ENCODE results near the gene HOGA1.
A peak's percentile ranks its signal among the peaks of the same experiment; 100 is the strongest.
"Not testable (repeated sequence)": the region's sequence is repeated elsewhere in the genome, so short reads cannot be mapped to it uniquely, and the experiment has no call there.

The HOGA1 gene

GRCh38 chr10:97640868-97641811 lies 57.0 kb downstream of the HOGA1 start:
- no peak for DNase-seq (ENCODE audit: extremely low read depth, low read depth)
- TF ChIP-seq CTCF (IDR thresholded peaks at IDR 0.05; ENCODE audit: low read depth, low read length) = no peak; the same call in 1 of the 2 replicates

- not testable (repeated sequence) for DNase-seq (ENCODE audit: extremely low read depth, low read depth)
Measured at GRCh38 chr10:97642471-97643159, 58.4 kb downstream of the HOGA1 start.

DNA sequence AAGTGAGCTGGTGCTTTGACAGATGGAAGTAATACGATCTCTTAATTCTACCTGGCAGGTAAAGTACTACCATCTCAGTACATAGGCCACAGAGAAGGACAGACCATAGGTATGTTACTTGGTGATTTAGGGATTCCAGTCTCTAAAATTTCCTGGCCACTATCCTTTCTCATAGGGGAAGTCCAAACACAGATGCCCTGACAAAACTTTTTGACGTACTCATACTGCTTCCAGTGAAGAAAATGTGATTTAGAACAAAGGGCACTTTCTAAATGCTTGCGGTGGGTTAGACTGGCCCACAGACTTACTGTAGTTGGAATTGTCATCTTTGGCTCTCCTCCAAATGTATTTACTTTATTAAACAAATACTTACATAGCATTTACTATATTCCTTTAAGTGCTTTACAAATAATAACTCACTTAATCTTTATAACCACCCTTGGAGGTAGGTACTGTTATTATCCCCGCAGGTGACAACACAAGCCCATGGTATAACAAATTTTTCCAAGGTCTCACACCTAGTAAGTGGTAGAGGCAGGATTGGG lies 59.3 kb downstream of the HOGA1 start:
- no peak for TF ChIP-seq CTCF (IDR thresholded peaks at IDR 0.05; ENCODE audit: low read depth, low read length)
- no peak for DNase-seq (ENCODE audit: extremely low read depth, low read depth)

GRCh38 chr10:97644936-97645335 lies 60.7 kb downstream of the HOGA1 start:
- no peak for TF ChIP-seq CTCF (IDR thresholded peaks at IDR 0.05; ENCODE audit: low read depth, low read length)
- DNase-seq (ENCODE audit: extremely low read depth, low read depth) = no peak

- TF ChIP-seq CTCF (IDR thresholded peaks at IDR 0.05; ENCODE audit: low read depth, low read length) = no peak
- DNase-seq (ENCODE audit: extremely low read depth, low read depth) = no peak
Measured at GRCh38 chr10:97647556-97647955, 63.4 kb downstream of the HOGA1 start.

GRCh38 chr10:97648562-97649404 lies 64.6 kb downstream of the HOGA1 start:
- peak; percentile 70 for DNase-seq (ENCODE audit: extremely low read depth, low read depth)
- TF ChIP-seq CTCF (IDR thresholded peaks at IDR 0.05; ENCODE audit: low read depth, low read length) = no peak

- DNase-seq (ENCODE audit: extremely low read depth, low read depth) = not testable (repeated sequence)
Measured at GRCh38 chr10:97649405-97649750, 65.2 kb downstream of the HOGA1 start.
